HCT116 (cell line): Measurements from ENCODE around the gene CD164.

Experiments used
- POLR2AphosphoS5 ChIP-seq: IDR thresholded peaks from 2 replicates; pipeline ENCODE4 v1.6.1; 2011; ENCODE audit warnings: mild to moderate bottlenecking, low read depth, low read length, moderate library complexity
- TF ChIP-seq, protein P1 (sequence below): IDR thresholded peaks from 2 replicates; pipeline ENCODE4 v1.6.1; 2012

DNA sequence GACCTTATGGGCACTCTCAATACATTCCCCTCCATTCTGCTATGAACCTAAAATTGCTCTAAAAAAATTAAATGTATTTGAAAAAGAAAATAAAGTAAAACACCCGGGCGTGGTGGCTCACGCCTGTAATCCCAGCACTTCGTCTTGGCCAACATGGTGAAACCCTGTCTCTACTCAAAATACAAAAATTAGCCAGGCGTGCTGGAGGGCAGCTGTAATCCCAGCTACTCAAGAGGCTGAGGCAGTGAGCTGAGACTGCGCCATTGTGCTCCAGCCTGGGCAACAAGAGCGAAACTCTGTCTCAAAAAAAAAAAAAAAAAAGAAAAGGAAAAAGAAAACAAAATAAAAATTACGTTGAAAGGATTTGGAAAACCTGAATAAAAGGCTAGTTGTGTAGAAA is 60.5 kb downstream of the CD164 start:
- TF ChIP-seq, protein P1, sequence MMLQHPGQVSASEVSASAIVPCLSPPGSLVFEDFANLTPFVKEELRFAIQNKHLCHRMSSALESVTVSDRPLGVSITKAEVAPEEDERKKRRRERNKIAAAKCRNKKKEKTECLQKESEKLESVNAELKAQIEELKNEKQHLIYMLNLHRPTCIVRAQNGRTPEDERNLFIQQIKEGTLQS, result no peak
- no peak for TF ChIP-seq POLR2AphosphoS5
